Motor neuron (in vitro differentiated cells): ENCODE measurements around the gene OPCML. TPM values are rescaled to one million over a fixed set of nuclear protein-coding genes. Genes with fewer than 3 reads are reported as not detected.
A peak's percentile ranks its signal among the peaks of the same experiment; 100 is the strongest.

ENCODE experiments used
- ATAC-seq, 8 experiments: fragments of 200-7000 bp; cut with Tn5 transposase; replicated peaks in 6 of 8; 2 replicates each; pipeline ENCODE4 v1.8.0; 2021; ENCODE audit warnings: mild to moderate bottlenecking in 8 of 8, moderate library complexity in 8 of 8
- H3K27ac ChIP-seq, 2 donors: fragments of 250-450 bp; sonication (Bioruptor Pico); 2 replicates each; pipeline ENCODE4 v1.9.0; 2021; ENCODE audit warnings: antibody characterized with exemption in 2 of 2, mild to moderate bottlenecking in 2 of 2, moderate library complexity in 1 of 2
- H3K4me1 ChIP-seq, 2 donors: fragments of 250-450 bp; sonication (Bioruptor Pico); replicated peaks in 1 of 2; 2 replicates each; pipeline ENCODE4 v1.6.1; 2021; ENCODE audit warnings: antibody characterized with exemption in 2 of 2, mild to moderate bottlenecking in 2 of 2, moderate library complexity in 1 of 2
- H3K4me3 ChIP-seq, 5 donors: fragments of 250-450 bp; sonication (Bioruptor Pico); 2 replicates each; pipeline ENCODE4 v1.9.0; 2021; ENCODE audit warnings: antibody characterized with exemption in 5 of 5, mild to moderate bottlenecking in 5 of 5, moderate library complexity in 4 of 5
- WGBS, 10 experiments: fragments of 450-650 bp; shearing (Covaris generic); methylation state at CpG; one replicate each; pipeline ENCODE4 v1.0.0; 2022; 5-methylcytosine and 5-hydroxymethylcytosine counted together
- in situ Hi-C, 9 experiments: fragments of 400-800 bp; cut with MboI; loops; one replicate each; pipeline ENCODE4 v1.15.0; 2021; ENCODE audit warnings: low sequenced_read_pairs in 9 of 9, low pct_unique_long_range_greater_than_20kb in 2 of 9; ENCODE audit not compliant: unreplicated experiment in 9 of 9
- total RNA-seq, 8 experiments: library from RNA; unstranded; fragments of 300-600 nt; gene quantifications; 2 replicates each; pipeline versions ENCODE4 v1.2.3 to v1.2.4, GENCODE V29; 2022

OPCML gene
- total RNA-seq, 8 experiments from 2014 or later = 0.40 to 20.1 (median 7.2) TPM

DNA sequence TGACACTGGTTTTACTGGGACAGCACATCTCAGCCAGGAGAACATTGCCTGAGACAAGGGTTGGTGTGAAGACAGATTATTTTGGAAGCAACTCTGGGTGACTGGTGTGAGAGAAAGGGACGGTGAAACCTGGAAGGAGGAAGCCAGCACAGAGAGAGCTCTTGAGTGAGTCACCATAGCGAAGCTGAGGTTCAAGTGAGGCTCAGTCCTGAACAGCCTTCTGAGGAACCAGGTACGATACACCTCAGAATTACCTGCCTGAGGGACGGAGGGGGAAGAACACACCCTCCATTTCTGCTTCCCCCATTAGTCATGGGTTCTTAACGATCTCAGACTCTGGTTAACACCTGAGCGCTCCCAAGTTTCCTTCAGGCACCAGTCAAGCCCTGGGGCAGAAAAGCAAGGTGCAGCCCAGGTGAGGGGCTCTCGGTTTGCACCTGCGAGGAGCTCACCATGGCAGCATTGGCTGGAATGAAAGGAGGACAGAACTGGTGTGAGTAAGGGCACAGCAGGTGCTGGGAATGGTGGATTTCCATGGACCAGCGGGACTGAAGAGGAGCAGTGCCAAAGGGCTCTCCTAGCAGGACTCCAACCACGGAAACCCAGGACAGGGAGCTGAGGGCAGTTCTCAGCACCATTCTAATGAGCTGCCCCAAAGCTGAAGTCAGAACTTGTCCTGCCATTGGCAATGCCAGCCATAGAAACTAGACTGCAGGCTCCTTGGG, 459.3 kb downstream of the OPCML start:
- 0 to 100% (median 83%) methylated on average over 1 to 6 of the region's 10 CpGs; no CpG with 5 or more reads in 4 of the 10 experiments for WGBS, 10 experiments
- Histone ChIP-seq H3K4me3 (no peak overlapping the region), H3K27ac (no peak overlapping the region), H3K4me1 (peaks cover 5 to 34% of the 10 kb centered on the region in 2 donors)
- ATAC-seq = no peak
- in situ Hi-C loops = loop anchor here in 3 of 9 experiments (10.0 to 25.0 kb wide), 4 partner anchors 752 to 1386 kb away; no protein-coding TSS in a partner anchor

- WGBS, 10 experiments = 12 to 100% (median 66%) methylated on average over 1 to 7 of the region's 7 CpGs
Observed at GRCh38 chr11:133072378-133072777, 459.9 kb downstream of the OPCML start.

DNA sequence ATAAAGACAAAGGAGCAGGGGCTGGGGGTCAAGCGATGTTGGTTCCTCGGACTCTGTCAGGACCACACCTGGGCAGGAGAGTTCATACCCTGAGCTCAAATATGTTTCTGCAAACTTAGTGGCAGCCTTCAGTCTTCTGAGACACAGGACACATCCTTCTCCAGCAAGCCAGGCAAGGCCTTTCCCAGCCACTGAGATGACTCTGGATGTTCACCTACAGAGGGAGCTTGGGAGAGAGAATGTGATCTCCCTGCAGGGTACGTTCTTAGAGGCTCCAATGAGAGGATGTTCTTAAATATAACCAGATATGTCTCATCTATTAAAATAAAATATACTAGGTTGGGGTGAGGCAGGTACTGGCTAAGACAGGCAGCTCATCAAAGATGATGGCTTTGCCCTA, 461.5 kb downstream of the OPCML start:
- in situ Hi-C loops = loop anchor here in 3 of 9 experiments (10.0 to 25.0 kb wide), 4 partner anchors 754 to 1383 kb away; no protein-coding TSS in a partner anchor
- Histone ChIP-seq H3K4me1 (peaks cover 5 to 34% of the 10 kb centered on the region in 2 donors), H3K27ac (no peak overlapping the region), H3K4me3 (no peak overlapping the region)
- WGBS, 10 experiments = 0 to 100% (median 55%) methylated on average over 1 to 3 of the region's 3 CpGs; no CpG with 5 or more reads in 4 of the 10 experiments
- peak in 6 of 8 experiments; percentile 12 to 39 (median 21) for ATAC-seq

More at GRCh38 chr11:133072378-133072777, 459.9 kb downstream of the OPCML start:
- Histone ChIP-seq H3K4me3 (no peak overlapping the region), H3K27ac (no peak overlapping the region), H3K4me1 (peaks cover 5 to 34% of the 10 kb centered on the region in 2 donors)
- ATAC-seq = peak in 5 of 8 experiments; percentile 15 to 61 (median 36)
- in situ Hi-C loops = loop anchor here in 3 of 9 experiments (10.0 to 25.0 kb wide), 4 partner anchors 752 to 1385 kb away; no protein-coding TSS in a partner anchor

GRCh38 chr11:133070021-133070713, 462.1 kb downstream of the OPCML start:
- peak; percentile 52 to 82 (median 63) for ATAC-seq
- 0 to 92% (median 33%) methylated on average over 1 to 10 of the region's 11 CpGs; no CpG with 5 or more reads in 1 of the 10 experiments for WGBS, 10 experiments
- in situ Hi-C loops = loop anchor here in 3 of 9 experiments (10.0 to 25.0 kb wide), 4 partner anchors 755 to 1383 kb away; no protein-coding TSS in a partner anchor
- Histone ChIP-seq H3K27ac (no peak overlapping the region), H3K4me3 (no peak overlapping the region), H3K4me1 (peaks cover 3 to 30% of the 10 kb centered on the region in 2 donors)

- in situ Hi-C loops = loop anchor here in 2 of 9 experiments (25.0 kb wide), 3 partner anchors 929 to 1379 kb away; no protein-coding TSS in a partner anchor
- no peak for ATAC-seq
- Histone ChIP-seq H3K4me3 (no peak overlapping the region), H3K27ac (no peak overlapping the region), H3K4me1 (peaks cover 8 to 28% of the 10 kb centered on the region in 2 donors)
- 67 to 100% (median 86%) methylated on average over 1 to 9 of the region's 13 CpGs; no CpG with 5 or more reads in 3 of the 10 experiments for WGBS, 10 experiments
Observed at GRCh38 chr11:133065847-133066485, 466.3 kb downstream of the OPCML start.

- in situ Hi-C loops = loop anchor here in 2 of 9 experiments (25.0 kb wide), 3 partner anchors 928 to 1378 kb away; no protein-coding TSS in a partner anchor
- H3K27ac ChIP-seq = no peak overlapping the region
- 20 to 93% (median 75%) methylated on average over 1 to 6 of the region's 15 CpGs; no CpG with 5 or more reads in 4 of the 10 experiments for WGBS, 10 experiments
- H3K4me1 ChIP-seq = peaks cover 8 to 18% of the 10 kb centered on the region in 2 donors
- ATAC-seq = no peak
- peak overlapping the region in 4 of 5 donors; percentile 24 to 40 (median 32) for H3K4me3 ChIP-seq
Observed at GRCh38 chr11:133064961-133065360, 467.3 kb downstream of the OPCML start.

DNA sequence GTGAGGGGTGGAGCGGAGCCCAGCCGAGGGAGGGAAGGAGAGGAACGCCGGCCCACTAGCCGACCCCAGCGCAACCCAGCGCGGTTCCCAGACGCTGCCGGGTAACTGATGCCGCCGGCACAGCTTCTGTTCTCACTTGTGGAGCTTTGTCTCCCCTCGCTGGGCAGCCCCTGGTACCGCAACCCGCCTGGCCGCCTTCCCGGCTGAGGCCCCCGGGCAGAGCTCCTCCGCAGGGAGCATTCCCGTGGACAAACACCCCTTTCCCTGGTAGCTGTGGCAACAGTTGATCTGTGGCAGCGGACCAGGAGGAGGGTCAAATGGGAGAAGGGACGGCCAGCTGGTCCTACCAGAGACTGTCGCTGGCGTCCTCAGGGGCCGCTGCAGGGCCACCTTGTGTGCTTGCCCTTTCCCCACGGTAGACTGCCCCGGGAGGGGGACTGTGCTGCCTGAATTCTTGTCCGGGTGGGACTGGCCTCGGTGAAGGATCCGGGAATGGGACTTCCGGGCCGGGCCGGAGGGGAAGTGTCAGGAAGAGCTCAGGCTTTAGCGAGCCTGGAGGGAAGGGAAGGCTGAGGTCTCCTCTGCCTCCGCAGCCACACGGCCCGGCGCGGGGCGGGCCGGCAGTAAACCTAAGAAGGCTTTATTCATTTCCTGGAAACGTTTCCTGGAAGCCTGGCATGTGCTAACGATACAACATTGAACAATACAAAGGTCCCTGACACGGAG, 468.0 kb downstream of the OPCML start:
- in situ Hi-C loops = loop anchor here in 2 of 9 experiments (25.0 kb wide), 3 partner anchors 927 to 1377 kb away; no protein-coding TSS in a partner anchor
- Histone ChIP-seq H3K4me3 (peak overlapping the region in 4 of 5 donors; percentile 24 to 40 (median 32)), H3K4me1 (peaks cover 8 to 14% of the 10 kb centered on the region in 2 donors), H3K27ac (peak overlapping the region; percentile 43 to 45)
- ATAC-seq = peak; percentile 87 to 95 (median 94)
- WGBS, 10 experiments = 0 to 24% (median 6%) methylated on average over 2 to 20 of the region's 44 CpGs; no CpG with 5 or more reads in 2 of the 10 experiments

- Histone ChIP-seq H3K4me3 (no peak overlapping the region), H3K4me1 (peaks cover 0 to 4% of the 10 kb centered on the region in 2 donors), H3K27ac (no peak overlapping the region)
- in situ Hi-C loops = loop anchor here in 2 of 9 experiments (25.0 kb wide), 3 partner anchors 921 to 1371 kb away; no protein-coding TSS in a partner anchor
- 58 to 100% (median 84%) methylated on average over 2 to 8 of the region's 8 CpGs; no CpG with 5 or more reads in 6 of the 10 experiments for WGBS, 10 experiments
- no peak for ATAC-seq
Observed at GRCh38 chr11:133058501-133058900, 473.8 kb downstream of the OPCML start.

DNA sequence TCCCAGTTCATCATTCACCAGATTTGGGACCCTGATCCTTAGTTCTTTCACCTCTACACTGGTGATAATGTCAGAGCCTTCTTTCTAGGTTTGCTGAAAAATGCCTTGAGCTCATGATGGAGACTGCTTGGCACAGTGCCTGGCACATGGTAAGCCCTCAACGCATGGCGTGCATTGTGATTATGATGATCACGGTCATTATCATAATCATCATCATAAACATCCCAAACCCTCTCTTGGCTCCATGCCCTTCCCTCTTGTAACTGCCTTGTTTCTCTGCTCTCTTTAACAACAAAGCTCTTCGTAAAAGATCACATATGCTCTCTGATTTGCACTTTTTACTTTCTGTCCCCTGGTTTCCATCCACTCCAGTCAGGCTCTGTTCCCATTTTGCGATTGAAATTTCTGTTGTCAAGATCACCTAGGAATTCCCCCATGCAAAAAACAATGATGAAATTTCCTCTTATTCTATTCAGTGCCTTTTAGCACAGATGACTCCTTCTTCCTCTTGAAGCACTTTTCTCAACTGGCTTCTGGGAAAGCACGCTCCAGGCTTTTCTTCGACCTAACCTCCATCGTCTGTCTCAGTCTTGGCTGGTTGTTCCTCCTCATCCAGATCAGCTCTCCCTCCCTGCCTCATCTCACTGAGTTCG, 479.1 kb downstream of the OPCML start:
- Histone ChIP-seq H3K4me3 (no peak overlapping the region), H3K4me1 (peaks cover 18 to 29% of the 10 kb centered on the region in 2 donors), H3K27ac (no peak overlapping the region)
- 15 to 94% (median 72%) methylated on average over 4 to 9 of the region's 9 CpGs; no CpG with 5 or more reads in 2 of the 10 experiments for WGBS, 10 experiments
- in situ Hi-C loops = loop anchor here in 2 of 9 experiments (25.0 kb wide), 3 partner anchors 916 to 1366 kb away; no protein-coding TSS in a partner anchor
- peak in 3 of 8 experiments; percentile 67 to 82 (median 68) for ATAC-seq

DNA sequence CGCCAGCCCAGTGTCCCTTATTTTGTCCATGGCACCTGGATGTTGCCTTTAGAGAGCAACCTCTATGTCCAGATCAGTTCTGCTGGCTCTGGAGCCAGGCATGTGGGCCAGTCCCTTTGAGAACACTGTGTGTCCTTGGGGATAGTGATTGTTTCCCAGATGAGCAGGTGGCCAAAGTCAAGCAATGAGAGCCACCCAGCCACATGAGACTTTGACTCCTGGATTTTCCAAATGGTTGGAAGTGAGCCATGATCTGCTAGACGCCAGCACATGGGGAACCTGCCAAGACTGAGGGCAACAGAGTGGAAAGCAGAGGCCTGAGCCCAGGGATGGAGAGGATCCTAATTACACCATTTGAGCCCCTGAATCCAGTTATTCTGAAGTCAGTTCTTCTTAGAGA, 479.8 kb downstream of the OPCML start:
- H3K27ac ChIP-seq = no peak overlapping the region
- in situ Hi-C loops = loop anchor here in 2 of 9 experiments (25.0 kb wide), 3 partner anchors 915 to 1365 kb away; no protein-coding TSS in a partner anchor

More for the DNA sequence above, 479.8 kb downstream of the OPCML start:
- H3K4me1 ChIP-seq = peaks cover 25 to 36% of the 10 kb centered on the region in 2 donors
- ATAC-seq = no peak
- 0 to 90% (median 24%) methylated on average over 1 to 2 of the region's 2 CpGs; no CpG with 5 or more reads in 4 of the 10 experiments for WGBS, 10 experiments
- H3K4me3 ChIP-seq = no peak overlapping the region
